Thoracic aorta (tissue), 2 donors: ENCODE measurements around the gene AOPEP. TPM values are rescaled to one million over a fixed set of nuclear protein-coding genes. Genes with fewer than 3 reads are reported as not detected.

Experiments used
- ATAC-seq: fragments of 150-250 bp; one replicate; pipeline ENCODE4 v1.8.0; 2017; ENCODE audit warnings: low read depth; ENCODE audit not compliant: insufficient number of reproducible peaks, low FRiP score
- DNase-seq: peaks from one replicate; pipeline ENCODE4 v3.0.0-alpha.2; 2020; ENCODE audit warnings: low spot score
- H3K27ac ChIP-seq, 2 donors: fragments of 200-600 bp; sonication (generic); 1 replicate in 1 of 2; 2 replicates in 1 of 2; pipeline ENCODE4 v1.5.1; 2016; ENCODE audit warnings: mild to moderate bottlenecking in 2 of 2, moderate library complexity in 2 of 2
- H3K27me3 ChIP-seq: fragments of 200-600 bp; sonication (generic); replicated peaks from 2 replicates; pipeline ENCODE4 v1.6.0; 2016; ENCODE audit warnings: mild to moderate bottlenecking; ENCODE audit not compliant: insufficient read depth
- H3K36me3 ChIP-seq: fragments of 200-600 bp; sonication (generic); one replicate; pipeline ENCODE4 v1.5.1; 2016
- H3K4me1 ChIP-seq, 2 donors: fragments of 200-600 bp; sonication (generic); 1 replicate in 1 of 2; 2 replicates in 1 of 2; pipeline versions ENCODE4 v1.5.1 to v1.6.0; 2016; ENCODE audit warnings: low read depth in 2 of 2, mild to moderate bottlenecking in 1 of 2; ENCODE audit not compliant: control insufficient read depth in 1 of 2
- H3K4me3 ChIP-seq: fragments of 200-600 bp; sonication (generic); 2 replicates; pipeline ENCODE4 v1.5.1; 2016; ENCODE audit warnings: mild to moderate bottlenecking
- H3K9me3 ChIP-seq: fragments of 200-600 bp; sonication (generic); 2 replicates; pipeline ENCODE4 v1.5.1; 2016
- total RNA-seq, 2 donors: library from RNA; depleted of rRNA; stranded (reverse); fragments of >200 nt; gene quantifications; one replicate each; pipeline versions ENCODE4 v1.1.0 to v1.2.3, GENCODE V29; 2016
- TF ChIP-seq, protein P1 (sequence below): fragments of 200-600 bp; sonication (generic); IDR thresholded peaks from one replicate; pipeline ENCODE4 v1.5.1; 2019; ENCODE audit warnings: antibody characterized with exemption

AOPEP gene
- total RNA-seq, 2 donors from 2014 or later, result 494 to 668 TPM

GRCh38 chr9:94931036-94931633 lies 204.6 kb downstream of the AOPEP start:
- Histone ChIP-seq H3K27me3 (no peaks in the 10 kb centered on the region), H3K4me3 (no peak overlapping the region), H3K27ac (peak overlapping the region; percentile 54 to 81), H3K36me3 (no peaks in the 10 kb centered on the region), H3K9me3 (no peaks in the 10 kb centered on the region), H3K4me1 (peaks cover 20 to 52% of the 10 kb centered on the region in 2 donors)
- ATAC-seq, result no peak
- TF ChIP-seq, protein P1, sequence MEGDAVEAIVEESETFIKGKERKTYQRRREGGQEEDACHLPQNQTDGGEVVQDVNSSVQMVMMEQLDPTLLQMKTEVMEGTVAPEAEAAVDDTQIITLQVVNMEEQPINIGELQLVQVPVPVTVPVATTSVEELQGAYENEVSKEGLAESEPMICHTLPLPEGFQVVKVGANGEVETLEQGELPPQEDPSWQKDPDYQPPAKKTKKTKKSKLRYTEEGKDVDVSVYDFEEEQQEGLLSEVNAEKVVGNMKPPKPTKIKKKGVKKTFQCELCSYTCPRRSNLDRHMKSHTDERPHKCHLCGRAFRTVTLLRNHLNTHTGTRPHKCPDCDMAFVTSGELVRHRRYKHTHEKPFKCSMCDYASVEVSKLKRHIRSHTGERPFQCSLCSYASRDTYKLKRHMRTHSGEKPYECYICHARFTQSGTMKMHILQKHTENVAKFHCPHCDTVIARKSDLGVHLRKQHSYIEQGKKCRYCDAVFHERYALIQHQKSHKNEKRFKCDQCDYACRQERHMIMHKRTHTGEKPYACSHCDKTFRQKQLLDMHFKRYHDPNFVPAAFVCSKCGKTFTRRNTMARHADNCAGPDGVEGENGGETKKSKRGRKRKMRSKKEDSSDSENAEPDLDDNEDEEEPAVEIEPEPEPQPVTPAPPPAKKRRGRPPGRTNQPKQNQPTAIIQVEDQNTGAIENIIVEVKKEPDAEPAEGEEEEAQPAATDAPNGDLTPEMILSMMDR, result no peak
- no peak for DNase-seq

GRCh38 chr9:94931740-94932139 lies 205.2 kb downstream of the AOPEP start:
- Histone ChIP-seq H3K9me3 (no peaks in the 10 kb centered on the region), H3K36me3 (no peaks in the 10 kb centered on the region), H3K27me3 (no peaks in the 10 kb centered on the region), H3K4me1 (peaks cover 20 to 52% of the 10 kb centered on the region in 2 donors), H3K27ac (peak overlapping the region; percentile 54 to 81), H3K4me3 (no peak overlapping the region)
- ATAC-seq, result no peak
- DNase-seq, result no peak
- TF ChIP-seq, protein P1, result no peak

GRCh38 chr9:94932652-94933510 lies 206.4 kb downstream of the AOPEP start:
- H3K27me3 ChIP-seq, result no peaks in the 10 kb centered on the region
- no peak overlapping the region for H3K4me3 ChIP-seq
- TF ChIP-seq, protein P1, result no peak
- ATAC-seq (no peak), DNase-seq (no peak)
- H3K4me1 ChIP-seq, result peaks cover 30 to 64% of the 10 kb centered on the region in 2 donors
- no peaks in the 10 kb centered on the region for H3K9me3 ChIP-seq
- no peaks in the 10 kb centered on the region for H3K36me3 ChIP-seq
- peak overlapping the region; percentile 74 to 81 for H3K27ac ChIP-seq

GRCh38 chr9:94933511-94933828 lies 207.0 kb downstream of the AOPEP start:
- H3K36me3 ChIP-seq, result no peaks in the 10 kb centered on the region
- H3K9me3 ChIP-seq, result no peaks in the 10 kb centered on the region
- peak; percentile 38 for ATAC-seq
- H3K27ac ChIP-seq, result peak overlapping the region; percentile 74 to 81
- no peak overlapping the region for H3K4me3 ChIP-seq
- TF ChIP-seq, protein P1, result no peak
- no peaks in the 10 kb centered on the region for H3K27me3 ChIP-seq
- H3K4me1 ChIP-seq, result peaks cover 34 to 70% of the 10 kb centered on the region in 2 donors
- DNase-seq, result no peak

DNA sequence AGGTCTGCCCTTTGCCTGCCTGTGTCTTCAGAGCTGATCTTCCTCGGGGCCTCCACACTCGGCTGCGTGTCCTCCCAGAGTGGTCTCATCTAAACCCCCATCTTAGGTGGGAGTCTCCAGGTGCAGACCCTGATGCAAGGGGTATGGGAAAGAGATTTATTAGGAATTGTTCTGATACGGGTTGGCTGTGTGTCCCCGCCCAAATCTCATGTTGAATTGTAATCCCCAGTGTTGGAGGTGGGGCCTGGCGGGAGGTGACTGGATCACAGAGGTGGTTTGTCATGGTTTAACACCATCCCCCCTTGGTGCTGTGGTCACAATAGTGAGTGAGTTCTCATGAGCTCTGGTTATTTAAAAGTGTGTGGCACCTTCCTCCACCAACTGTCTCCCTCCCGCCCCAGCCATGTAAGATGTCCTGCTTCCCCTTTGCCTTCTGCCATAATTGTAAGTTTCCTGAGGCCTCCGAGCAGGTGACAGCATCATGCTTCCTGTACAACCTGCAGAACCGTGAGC lies 208.4 kb downstream of the AOPEP start:
- H3K9me3 ChIP-seq, result no peaks in the 10 kb centered on the region
- no peak overlapping the region for H3K4me3 ChIP-seq
- no peaks in the 10 kb centered on the region for H3K36me3 ChIP-seq
- no peaks in the 10 kb centered on the region for H3K27me3 ChIP-seq
- TF ChIP-seq, protein P1, result no peak
- H3K27ac ChIP-seq, result peak overlapping the region; percentile 49 to 56
- ATAC-seq, result no peak
- DNase-seq, result no peak
- H3K4me1 ChIP-seq, result peaks cover 34 to 76% of the 10 kb centered on the region in 2 donors
